ENCODE measurements around the gene OR6S1. TPM values are rescaled to one million over a fixed set of nuclear protein-coding genes. Genes with fewer than 3 reads are reported as not detected.

The OR6S1 gene
- total and polyA plus RNA-seq, 2 of the 8 experiments (the other 6 are each of a cell fraction or from before 2014, with no cell fraction given) = not detected

DNA sequence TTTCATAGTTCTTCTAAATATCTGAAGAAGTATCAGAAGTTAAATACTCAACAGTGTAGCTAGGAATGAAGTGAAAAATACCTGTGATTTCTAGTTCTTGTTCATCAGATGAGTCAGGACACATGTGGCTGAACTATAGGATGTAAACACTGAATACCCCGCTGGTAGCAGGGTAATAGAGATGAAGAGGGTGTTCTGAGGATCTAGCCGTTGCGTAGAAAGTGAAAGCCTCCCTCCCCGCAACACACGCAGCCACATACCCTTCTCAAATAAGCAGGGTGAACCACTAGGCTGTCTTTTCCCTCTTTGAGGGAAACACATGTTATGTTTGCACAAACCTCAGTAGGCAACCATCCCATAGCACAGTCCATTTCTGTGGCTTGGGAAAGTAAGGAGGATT lies 33.9 kb downstream of the OR6S1 start:
- POLR2A ChIA-PET (ENCODE audit: partially characterized antibody) = interaction anchor here (1.1 to 7.8 kb wide), 6 partner anchors 10 to 275 kb away, joined by 3 to 49 read pairs (median 4); partner anchors contain the start of genes APEX1, OSGEP and PNP
- H2AFZ ChIP-seq (ENCODE audit: low read length) = peak overlapping the region; percentile 66; the same call in 1 of the 2 replicates

More for the DNA sequence above, 33.9 kb downstream of the OR6S1 start:
- Histone ChIP-seq H3K27me3 (replicated peaks in 1 of 4; ENCODE audit: control insufficient read depth in 3 of 4, extremely low read depth in 1 of 4, insufficient read depth in 3 of 4, low read length in 3 of 4) (no peaks in the 10 kb centered on the region), H2BK12ac (ENCODE audit: low read depth, low read length) (no peak overlapping the region), H4K5ac (ENCODE audit: insufficient read length, low read depth, low read length) (no peak overlapping the region), H4K20me1 (replicated peaks in 1 of 2; ENCODE audit: control insufficient read depth in 1 of 2, insufficient read depth in 2 of 2, low read length in 2 of 2) (no peaks in the 10 kb centered on the region), H3K4me2 (ENCODE audit: insufficient read depth in 1 of 2, low read depth in 2 of 2, low read length in 2 of 2) (no peak overlapping the region), H3K4me3 (ENCODE audit: extremely low read depth in 1 of 4, insufficient read depth in 2 of 4, low read depth in 3 of 4, low read length in 4 of 4) (no peak overlapping the region), H3K9me3 (ENCODE audit: insufficient read depth in 2 of 2, low read depth in 1 of 2, low read length in 1 of 2) (no peaks in the 10 kb centered on the region), H2AK5ac (ENCODE audit: low read depth, low read length) (no peak overlapping the region), H3K4ac (replicated peaks; ENCODE audit: insufficient read length, low read depth, low read length) (no peak overlapping the region), H3K27ac (ENCODE audit: low read depth, low read length) (no peak overlapping the region), H2BK5ac (ENCODE audit: low read depth, low read length) (no peak overlapping the region), H4K91ac (replicated peaks; ENCODE audit: insufficient read length, low read length) (no peak overlapping the region), H2BK15ac (ENCODE audit: low read length) (no peak overlapping the region), H3K14ac (ENCODE audit: insufficient read length) (no peak overlapping the region), H3K79me2 (ENCODE audit: control insufficient read depth in 1 of 2, insufficient read depth in 2 of 2, low read length in 2 of 2) (no peaks in the 10 kb centered on the region), H3K9ac (replicated peaks in 1 of 4; ENCODE audit: extremely low read depth in 1 of 4, low read depth in 3 of 4, low read length in 3 of 4) (no peak overlapping the region), H3K23ac (ENCODE audit: insufficient read length) (no peak overlapping the region), H3K4me1 (replicated peaks in 1 of 4; ENCODE audit: control insufficient read depth in 3 of 4, insufficient read depth in 4 of 4, low read length in 3 of 4) (peaks cover 0 to 2% (median 0%) of the 10 kb centered on the region in 4 experiments; a peak in 1 of 7 replicates), H3K36me3 (ENCODE audit: control insufficient read depth in 2 of 4, insufficient read depth in 4 of 4, low read length in 3 of 4) (no peaks in the 10 kb centered on the region), H3K23me2 (ENCODE audit: low read depth, low read length) (no peaks in the 10 kb centered on the region), H3K56ac (replicated peaks; ENCODE audit: insufficient read length, low read depth, low read length) (no peak overlapping the region), H3K79me1 (ENCODE audit: low read depth, low read length) (no peaks in the 10 kb centered on the region), H3K18ac (ENCODE audit: extremely low read depth, low read length) (no peak overlapping the region), H2BK120ac (replicated peaks; ENCODE audit: low read depth, low read length) (no peak overlapping the region), H2BK20ac (ENCODE audit: low read length) (no peak overlapping the region), H4K8ac (ENCODE audit: extremely low read depth, insufficient read depth, low read length) (no peak overlapping the region)
- DNase-seq (ENCODE audit: low read depth in 1 of 2, low spot score in 2 of 2) (no peak), FAIRE-seq (no peak)
- CTCF ChIA-PET (ENCODE audit: partially characterized antibody) = interaction anchor here (0.9 to 8.9 kb wide), 28 partner anchors 9 to 280 kb away, joined by 3 to 114 read pairs (median 6); partner anchors contain the start of genes APEX1, RNASE11 and TEP1
- TF ChIP-seq CHD2 (IDR thresholded peaks at IDR 0.05; ENCODE audit: low read length) (no peak), KDM4A (IDR thresholded peaks at IDR 0.05; ENCODE audit: low read depth, low read length, severe bottlenecking) (no peak), EGR1 (IDR thresholded peaks at IDR 0.05; ENCODE audit: borderline replicate concordance, low read depth, low read length) (no peak), PHF8 (conservative IDR thresholded peaks at IDR 0.05; ENCODE audit: low read depth, low read length) (no peak), CTBP2 (IDR thresholded peaks at IDR 0.05; ENCODE audit: borderline replicate concordance, insufficient read depth, insufficient read length, low read length) (no peak), YY1 (IDR thresholded peaks at IDR 0.05; ENCODE audit: low read depth, low read length) (no peak)
- 86% methylated on average over 5 of the region's 5 CpGs; no CpG with 5 or more reads in 1 of the 2 experiments for WGBS, 2 experiments (ENCODE audit: extremely low coverage in 1 of 2, insufficient coverage in 1 of 2, insufficient read length in 1 of 2, insufficient replicate concordance in 2 of 2, low coverage in 1 of 2, low lambda C conversion rate in 2 of 2, missing lambda C conversion rate in 1 of 2)
